GM21447 (cell line): Measurements from ENCODE around the gene NNMT.
"Not testable (repeated sequence)": the region's sequence is repeated elsewhere in the genome, so short reads cannot be mapped to it uniquely, and the experiment has no call there.

ENCODE experiments used
- ATAC-seq: cut with Tn5 transposase; IDR thresholded peaks from one replicate; pipeline ENCODE4 v1.9.1; 2021; ENCODE audit not compliant: unreplicated experiment

The NNMT gene

GRCh38 chr11:114307524-114308203 lies 11.5 kb downstream of the NNMT start:
- no peak for ATAC-seq

GRCh38 chr11:114308689-114309089 lies 12.5 kb downstream of the NNMT start:
- no peak for ATAC-seq

- no peak for ATAC-seq
These were observed 13.3 kb downstream of the NNMT start for GRCh38 chr11:114309517-114309916.

GRCh38 chr11:114310095-114310494 lies 13.9 kb downstream of the NNMT start:
- no peak for ATAC-seq

- ATAC-seq = no peak
These were observed 15.7 kb downstream of the NNMT start for GRCh38 chr11:114311946-114312345.

GRCh38 chr11:114314096-114314495 lies 17.9 kb downstream of the NNMT start:
- no peak for ATAC-seq

GRCh38 chr11:114315749-114316368 lies 19.7 kb downstream of the NNMT start:
- ATAC-seq = no peak

GRCh38 chr11:114316980-114317786 lies 21.0 kb downstream of the NNMT start:
- ATAC-seq = no peak

GRCh38 chr11:114317787-114318137 lies 21.6 kb downstream of the NNMT start:
- no peak for ATAC-seq

GRCh38 chr11:114318361-114318760 lies 22.2 kb downstream of the NNMT start:
- ATAC-seq = no peak

GRCh38 chr11:114319716-114320328 lies 23.6 kb downstream of the NNMT start:
- ATAC-seq = no peak

GRCh38 chr11:114321621-114322257 lies 25.5 kb downstream of the NNMT start:
- ATAC-seq = no peak

GRCh38 chr11:114322934-114323333 lies 26.7 kb downstream of the NNMT start:
- ATAC-seq = no peak

- ATAC-seq = no peak
These were observed 30.0 kb downstream of the NNMT start for GRCh38 chr11:114326151-114326550.

GRCh38 chr11:114326776-114327175 lies 30.6 kb downstream of the NNMT start:
- no peak for ATAC-seq

- ATAC-seq = no peak
These were observed 34.2 kb downstream of the NNMT start for GRCh38 chr11:114330373-114330772.

- ATAC-seq = no peak
These were observed 44.3 kb downstream of the NNMT start for GRCh38 chr11:114340311-114341131.

- ATAC-seq = not testable (repeated sequence)
These were observed 45.5 kb downstream of the NNMT start for GRCh38 chr11:114341667-114342066.

- no peak for ATAC-seq
These were observed 46.3 kb downstream of the NNMT start for GRCh38 chr11:114342476-114342875.

GRCh38 chr11:114343020-114343419 lies 46.8 kb downstream of the NNMT start:
- ATAC-seq = no peak
